Vagina (tissue), 2 donors: Measurements from ENCODE around the gene CCDC85C.

Experiments
- CTCF ChIP-seq, 3 experiments: fragments of 450-650 bp in 2 of 3; fragments of 200-600 bp in 1 of 3; sonication (generic) in 1 of 3; IDR thresholded peaks; one replicate each; pipeline ENCODE4 v1.5.1; 2017 to 2019; ENCODE audit warnings: antibody characterized with exemption in 3 of 3, mild to moderate bottlenecking in 2 of 3, moderate library complexity in 2 of 3
- POLR2A ChIP-seq, 2 donors: fragments of 450-650 bp; IDR thresholded peaks; one replicate each; pipeline ENCODE4 v1.6.1; 2017; ENCODE audit warnings: antibody characterized with exemption in 2 of 2, mild to moderate bottlenecking in 2 of 2, moderate library complexity in 2 of 2
- POLR2AphosphoS5 ChIP-seq, 2 donors: sonication (generic); formaldehyde crosslinking; IDR thresholded peaks; one replicate each; pipeline ENCODE4 v1.9.0; 2017; ENCODE audit warnings: antibody characterized with exemption in 2 of 2, mild to moderate bottlenecking in 2 of 2, low read depth in 1 of 2; ENCODE audit not compliant: insufficient read depth in 1 of 2

- TF ChIP-seq CTCF (IDR thresholded peaks at IDR 0.05) (no peak), POLR2A (IDR thresholded peaks at IDR 0.05) (no peak), POLR2AphosphoS5 (IDR thresholded peaks at IDR 0.05; ENCODE audit: insufficient read depth in 1 of 2, low read depth in 1 of 2) (no peak)
These were observed 64.5 kb downstream of the CCDC85C start for GRCh38 chr14:99539491-99539890.
